ENCODE results near the gene PWWP2B. TPM values are rescaled to one million over a fixed set of nuclear protein-coding genes. Genes with fewer than 3 reads are reported as not detected.
A peak's percentile ranks its signal among the peaks of the same experiment; 100 is the strongest.
"Not testable (repeated sequence)": the region's sequence is repeated elsewhere in the genome, so short reads cannot be mapped to it uniquely, and the experiment has no call there.

PWWP2B gene
- total RNA-seq, 1 experiment from 2014 or later = 19.3 TPM

DNA sequence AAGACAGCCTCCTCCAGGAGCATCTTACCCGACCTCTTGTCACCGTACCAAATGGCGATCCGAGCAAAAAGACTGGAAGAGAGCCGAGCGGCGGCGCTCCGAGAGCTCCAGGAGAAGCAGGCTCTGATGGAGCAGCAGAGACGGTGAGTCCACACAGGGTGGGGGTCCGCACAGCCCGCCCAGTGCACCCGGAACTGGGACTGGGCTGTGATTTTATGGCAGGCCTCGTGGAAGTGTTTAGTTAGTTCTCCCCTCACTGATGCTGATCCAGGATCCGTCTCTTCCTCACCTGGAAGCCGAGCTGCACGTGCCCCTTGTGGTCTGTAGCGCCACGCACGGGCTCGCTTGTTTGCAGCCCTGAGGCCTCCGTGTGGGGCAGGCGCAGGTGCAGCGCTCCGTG is 45.4 kb upstream of the PWWP2B start:
- ChIA-PET CTCF (no interaction called here), POLR2A (no interaction called here)
- TF ChIP-seq, protein P1, sequence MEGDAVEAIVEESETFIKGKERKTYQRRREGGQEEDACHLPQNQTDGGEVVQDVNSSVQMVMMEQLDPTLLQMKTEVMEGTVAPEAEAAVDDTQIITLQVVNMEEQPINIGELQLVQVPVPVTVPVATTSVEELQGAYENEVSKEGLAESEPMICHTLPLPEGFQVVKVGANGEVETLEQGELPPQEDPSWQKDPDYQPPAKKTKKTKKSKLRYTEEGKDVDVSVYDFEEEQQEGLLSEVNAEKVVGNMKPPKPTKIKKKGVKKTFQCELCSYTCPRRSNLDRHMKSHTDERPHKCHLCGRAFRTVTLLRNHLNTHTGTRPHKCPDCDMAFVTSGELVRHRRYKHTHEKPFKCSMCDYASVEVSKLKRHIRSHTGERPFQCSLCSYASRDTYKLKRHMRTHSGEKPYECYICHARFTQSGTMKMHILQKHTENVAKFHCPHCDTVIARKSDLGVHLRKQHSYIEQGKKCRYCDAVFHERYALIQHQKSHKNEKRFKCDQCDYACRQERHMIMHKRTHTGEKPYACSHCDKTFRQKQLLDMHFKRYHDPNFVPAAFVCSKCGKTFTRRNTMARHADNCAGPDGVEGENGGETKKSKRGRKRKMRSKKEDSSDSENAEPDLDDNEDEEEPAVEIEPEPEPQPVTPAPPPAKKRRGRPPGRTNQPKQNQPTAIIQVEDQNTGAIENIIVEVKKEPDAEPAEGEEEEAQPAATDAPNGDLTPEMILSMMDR (IDR thresholded peaks at IDR 0.05; ENCODE audit: insufficient read depth in 1 of 2, low read depth in 1 of 2, low read length in 1 of 2, severe bottlenecking in 1 of 2, unreplicated experiment in 1 of 2) = no peak
- Histone ChIP-seq H3K27me3 (replicated peaks; ENCODE audit: control insufficient read depth, insufficient read depth, low read length) (no peaks in the 10 kb centered on the region), H3K36me3 (ENCODE audit: control insufficient read depth, insufficient read depth, low read length) (no peaks in the 10 kb centered on the region; the same call in 1 of the 2 replicates), H3K4me1 (no peaks in the 10 kb centered on the region), H3K4me3 (ENCODE audit: low read depth, low read length) (no peak overlapping the region), H3K9me3 (no peaks in the 10 kb centered on the region)
- no peaks in the 10 kb centered on the region for H3K9me3 Mint-ChIP-seq (ENCODE audit: unreplicated experiment)
- H3K27ac Mint-ChIP-seq (ENCODE audit: unreplicated experiment) = no peak overlapping the region
- intact Hi-C loops (cut with micrococcal nuclease; ENCODE audit: unreplicated experiment) = loop anchor here (1.0 to 2.0 kb wide), 2 partner anchors 17 to 128 kb away; no protein-coding TSS in a partner anchor
- H3K36me3 Mint-ChIP-seq (ENCODE audit: insufficient read depth, unreplicated experiment) = peaks cover 9% of the 10 kb centered on the region
- H3K4me3 Mint-ChIP-seq (ENCODE audit: unreplicated experiment) = no peak overlapping the region
- no peak for DNase-seq
- no TSS peak for BruUV-seq (replicated peaks)
- H3K4me1 Mint-ChIP-seq (ENCODE audit: low read depth, unreplicated experiment) = peaks cover 13% of the 10 kb centered on the region
- no peaks in the 10 kb centered on the region for H3K27me3 Mint-ChIP-seq (ENCODE audit: insufficient read depth, unreplicated experiment)

DNA sequence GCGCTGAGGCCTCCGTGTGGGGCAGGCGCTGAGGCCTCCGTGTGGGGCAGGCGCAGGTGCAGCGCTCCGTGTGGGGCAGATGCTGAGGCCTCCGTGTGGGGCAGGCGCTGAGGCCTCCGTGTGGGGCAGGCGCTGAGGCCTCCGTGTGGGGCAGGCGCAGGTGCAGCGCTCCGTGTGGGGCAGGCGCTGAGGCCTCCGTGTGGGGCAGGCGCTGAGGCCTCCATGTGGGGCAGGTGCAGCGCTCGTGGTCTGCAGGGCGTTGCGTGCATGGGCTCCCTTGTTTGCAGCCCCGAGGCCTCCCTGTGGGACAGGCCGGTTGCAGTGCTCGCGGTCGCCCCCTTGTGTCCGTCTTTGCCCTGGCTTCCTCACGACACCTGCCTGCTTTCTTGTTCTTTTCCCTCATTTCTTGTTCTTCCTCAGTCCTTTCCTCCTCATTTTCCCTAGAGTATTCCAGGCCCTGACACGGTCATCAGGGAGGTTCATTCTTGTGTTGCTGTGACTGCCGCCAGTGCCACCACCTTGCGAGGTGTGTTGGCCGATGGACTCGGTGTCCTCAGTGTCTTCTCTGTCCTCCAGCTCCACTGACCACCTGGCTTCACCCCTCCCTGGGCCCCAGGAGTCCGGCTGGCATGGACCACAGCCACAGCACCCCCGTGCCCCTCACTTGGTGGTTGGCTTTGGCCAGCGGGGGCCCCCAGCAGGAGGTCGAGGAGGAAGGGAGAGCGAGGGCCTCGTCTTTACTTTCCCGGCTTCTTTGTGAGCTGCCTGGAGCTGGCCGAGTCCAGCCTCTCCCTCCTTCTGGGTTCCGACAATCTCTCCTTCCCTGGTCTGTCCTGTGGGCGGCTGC is 44.3 kb upstream of the PWWP2B start:
- intact Hi-C loops (cut with micrococcal nuclease; ENCODE audit: unreplicated experiment) = loop anchor here (1.0 to 2.0 kb wide), 2 partner anchors 18 to 129 kb away; no protein-coding TSS in a partner anchor
- H3K27me3 ChIP-seq (replicated peaks; ENCODE audit: control insufficient read depth, insufficient read depth, low read length); H3K36me3 ChIP-seq (ENCODE audit: control insufficient read depth, insufficient read depth, low read length); H3K4me3 Mint-ChIP-seq (ENCODE audit: unreplicated experiment); H3K4me1 Mint-ChIP-seq (ENCODE audit: low read depth, unreplicated experiment); H3K27ac Mint-ChIP-seq (ENCODE audit: unreplicated experiment); H3K27me3 Mint-ChIP-seq (ENCODE audit: insufficient read depth, unreplicated experiment); H3K9me3 Mint-ChIP-seq (ENCODE audit: unreplicated experiment); BruUV-seq (replicated peaks); H3K9me3 ChIP-seq; H3K4me1 ChIP-seq; H3K36me3 Mint-ChIP-seq (ENCODE audit: insufficient read depth, unreplicated experiment); H3K4me3 ChIP-seq (ENCODE audit: low read depth, low read length); CTCF ChIA-PET: not testable (repeated sequence)
- POLR2A ChIA-PET = interaction anchor here (0.6 kb wide), 1 partner anchor 45 kb away, joined by 4 read pairs; the partner anchor contains the start of gene STK32C
- TF ChIP-seq, protein P1 (IDR thresholded peaks at IDR 0.05; ENCODE audit: insufficient read depth in 1 of 2, low read depth in 1 of 2, low read length in 1 of 2, severe bottlenecking in 1 of 2, unreplicated experiment in 1 of 2) = peak; percentile 83 to 87
- peak; percentile 67 to 78 for DNase-seq

DNA sequence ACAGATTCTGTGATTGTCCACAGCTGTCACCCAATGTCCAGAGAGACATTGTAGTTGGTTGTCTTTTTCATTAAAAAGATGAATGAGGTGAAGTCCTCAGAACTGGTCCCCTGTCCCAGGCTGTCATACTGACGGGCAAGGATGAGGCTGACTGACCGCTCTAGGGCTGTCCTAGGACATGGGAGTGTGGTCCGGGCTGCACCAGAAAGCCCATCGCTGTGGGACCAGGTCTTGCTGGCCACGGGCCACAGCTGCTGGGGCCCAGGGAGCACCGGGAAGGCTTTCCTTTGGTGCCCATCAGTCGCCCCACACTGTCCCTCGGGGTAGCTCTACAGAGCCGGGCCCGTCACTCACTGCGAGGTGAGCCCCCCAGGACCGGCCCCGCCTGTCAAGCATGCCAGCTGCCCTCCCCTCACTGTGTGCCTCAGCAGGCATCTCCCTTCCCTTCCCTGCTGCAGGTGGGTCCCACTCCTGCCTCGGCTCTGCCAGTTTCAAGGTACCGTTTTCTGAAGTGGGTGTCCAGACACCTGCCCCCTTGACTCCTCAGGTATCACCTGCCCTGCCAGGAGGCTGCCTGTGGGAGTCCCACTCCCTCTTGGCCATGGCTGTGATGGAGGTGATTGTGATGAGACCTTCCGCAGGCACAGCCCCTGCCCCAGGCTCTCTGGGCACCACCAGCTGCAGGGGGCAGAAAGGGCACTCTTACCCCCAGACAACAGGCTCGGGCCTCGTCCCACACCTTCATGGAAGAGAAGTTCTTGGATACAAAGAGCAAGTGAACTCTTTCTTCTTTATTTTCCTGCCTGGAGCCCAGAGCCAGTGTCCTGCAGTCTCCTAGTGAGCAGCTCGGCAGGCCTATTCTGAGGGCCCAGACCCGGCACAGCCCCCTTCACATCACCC is 43.3 kb upstream of the PWWP2B start:
- TF ChIP-seq, protein P1 (IDR thresholded peaks at IDR 0.05; ENCODE audit: insufficient read depth in 1 of 2, low read depth in 1 of 2, low read length in 1 of 2, severe bottlenecking in 1 of 2, unreplicated experiment in 1 of 2) = no peak
- POLR2A ChIA-PET = no interaction called here
- no peaks in the 10 kb centered on the region for H3K27me3 Mint-ChIP-seq (ENCODE audit: insufficient read depth, unreplicated experiment)
- H3K36me3 ChIP-seq (ENCODE audit: control insufficient read depth, insufficient read depth, low read length) = no peaks in the 10 kb centered on the region; the same call in 1 of the 2 replicates
- no peaks in the 10 kb centered on the region for H3K27me3 ChIP-seq (replicated peaks; ENCODE audit: control insufficient read depth, insufficient read depth, low read length)
- no peaks in the 10 kb centered on the region for H3K4me1 ChIP-seq
- no peak overlapping the region for H3K4me3 ChIP-seq (ENCODE audit: low read depth, low read length)
- H3K4me3 Mint-ChIP-seq (ENCODE audit: unreplicated experiment) = no peak overlapping the region
- peaks cover 6% of the 10 kb centered on the region for H3K4me1 Mint-ChIP-seq (ENCODE audit: low read depth, unreplicated experiment)
- CTCF ChIA-PET = no interaction called here
- no peaks in the 10 kb centered on the region for H3K9me3 Mint-ChIP-seq (ENCODE audit: unreplicated experiment)
- no peaks in the 10 kb centered on the region for H3K9me3 ChIP-seq
- no TSS peak for BruUV-seq (replicated peaks)
- no peak for DNase-seq
- no peak overlapping the region for H3K27ac Mint-ChIP-seq (ENCODE audit: unreplicated experiment)
- H3K36me3 Mint-ChIP-seq (ENCODE audit: insufficient read depth, unreplicated experiment) = peaks cover 9% of the 10 kb centered on the region
- intact Hi-C loops (cut with micrococcal nuclease; ENCODE audit: unreplicated experiment) = loop anchor here (2.0 kb wide), 1 partner anchor 19 kb away; no protein-coding TSS in a partner anchor
